ENCODE data around the gene NEMP1.
"Not testable (repeated sequence)": the region's sequence is repeated elsewhere in the genome, so short reads cannot be mapped to it uniquely, and the experiment has no call there.

The NEMP1 gene

DNA sequence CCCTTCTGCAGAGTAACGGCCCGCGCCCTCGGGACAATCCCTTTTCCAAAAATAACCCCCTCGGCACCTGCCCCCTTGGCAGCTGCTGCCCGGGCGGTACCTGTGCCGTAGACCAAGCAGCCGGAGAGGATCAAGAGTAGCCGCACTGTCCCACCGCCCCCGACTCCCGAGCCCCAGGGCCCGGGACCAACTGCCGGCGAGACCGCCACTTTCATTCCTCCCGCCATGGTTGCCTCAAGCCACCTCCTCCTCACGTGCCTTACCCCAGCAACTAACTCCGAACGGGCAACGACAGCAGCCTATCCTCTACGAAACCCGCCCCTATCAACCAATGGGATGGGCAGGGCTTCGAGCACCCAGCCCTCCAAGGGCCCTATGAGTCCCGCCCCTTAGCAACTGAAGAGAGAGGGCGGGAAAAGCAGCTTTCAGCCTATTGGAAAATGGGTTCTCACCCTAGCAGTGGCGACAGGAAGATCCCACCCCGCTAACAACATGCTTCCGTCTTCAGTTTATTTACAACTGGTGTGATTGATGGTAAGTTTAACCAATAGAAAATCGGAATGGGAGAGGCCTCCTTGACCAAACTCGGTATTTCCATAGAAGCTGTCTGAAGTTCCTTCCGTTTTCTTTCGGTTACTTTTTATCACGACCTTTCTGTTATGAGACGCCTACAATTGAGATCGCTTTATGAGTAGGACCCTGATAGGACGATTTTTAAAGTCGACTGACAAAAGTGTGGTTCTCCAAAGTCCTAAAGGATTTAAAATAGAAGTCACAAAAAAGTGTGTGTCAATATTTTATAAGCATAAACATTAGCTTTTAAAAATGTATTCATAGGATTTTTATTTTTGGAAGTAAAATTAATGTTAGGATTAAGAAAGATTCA is at the start of gene NEMP1:
NEMP1 (minus strand) TSS at position 273 of the 886 bp plus-strand sequence; CDS start at position 227, 46 bp downstream.
- peak; percentile 91 for DNase-seq (ENCODE audit: low read depth)

- peak; percentile 67 for DNase-seq (ENCODE audit: low read depth)
Observed at GRCh38 chr12:57127726-57128518, 49.3 kb upstream of the NEMP1 start, which contains the start of gene LRP1. LRP1 (plus strand) TSS chr12:57128483; CDS start chr12:57128965, 482 bp downstream.

- peak; percentile 12 for DNase-seq (ENCODE audit: low read depth)
Observed at GRCh38 chr12:57127101-57127725, 48.6 kb upstream of the NEMP1 start.

DNA sequence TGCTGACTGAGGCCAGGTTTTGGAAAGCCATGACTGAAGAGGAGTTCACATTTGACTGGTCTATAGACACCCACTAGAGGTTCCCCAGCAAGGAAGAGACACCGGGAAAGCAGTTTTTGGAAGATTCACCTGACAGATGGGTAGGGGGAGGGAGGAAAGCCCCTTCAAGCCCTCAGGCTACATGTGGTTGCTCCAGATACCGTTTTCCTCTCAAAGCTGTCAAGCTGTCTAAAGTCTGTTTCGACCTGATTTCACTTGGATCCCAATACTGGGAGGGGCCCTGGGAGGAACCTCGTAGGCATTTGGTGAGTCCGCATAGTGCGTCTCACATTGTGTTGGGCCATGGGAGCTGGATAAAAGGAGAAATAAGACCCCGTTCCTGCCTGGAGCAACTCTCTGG is 48.0 kb upstream of the NEMP1 start:
- DNase-seq (ENCODE audit: low read depth), result no peak

GRCh38 chr12:57126061-57126460 is 47.5 kb upstream of the NEMP1 start:
- no peak for DNase-seq (ENCODE audit: low read depth)

- peak; percentile 61 for DNase-seq (ENCODE audit: low read depth)
Observed at GRCh38 chr12:57124261-57124877, 45.8 kb upstream of the NEMP1 start.

GRCh38 chr12:57123813-57124212 is 45.2 kb upstream of the NEMP1 start:
- no peak for DNase-seq (ENCODE audit: low read depth)

- not testable (repeated sequence) for DNase-seq (ENCODE audit: low read depth)
Observed at GRCh38 chr12:57120718-57121117, 42.1 kb upstream of the NEMP1 start.

- no peak for DNase-seq (ENCODE audit: low read depth)
Observed at GRCh38 chr12:57119294-57120085, 40.9 kb upstream of the NEMP1 start.

- no peak for DNase-seq (ENCODE audit: low read depth)
Observed at GRCh38 chr12:57118711-57119271, 40.2 kb upstream of the NEMP1 start.

- no peak for DNase-seq (ENCODE audit: low read depth)
Observed at GRCh38 chr12:57116580-57117281, 38.1 kb upstream of the NEMP1 start.

DNA sequence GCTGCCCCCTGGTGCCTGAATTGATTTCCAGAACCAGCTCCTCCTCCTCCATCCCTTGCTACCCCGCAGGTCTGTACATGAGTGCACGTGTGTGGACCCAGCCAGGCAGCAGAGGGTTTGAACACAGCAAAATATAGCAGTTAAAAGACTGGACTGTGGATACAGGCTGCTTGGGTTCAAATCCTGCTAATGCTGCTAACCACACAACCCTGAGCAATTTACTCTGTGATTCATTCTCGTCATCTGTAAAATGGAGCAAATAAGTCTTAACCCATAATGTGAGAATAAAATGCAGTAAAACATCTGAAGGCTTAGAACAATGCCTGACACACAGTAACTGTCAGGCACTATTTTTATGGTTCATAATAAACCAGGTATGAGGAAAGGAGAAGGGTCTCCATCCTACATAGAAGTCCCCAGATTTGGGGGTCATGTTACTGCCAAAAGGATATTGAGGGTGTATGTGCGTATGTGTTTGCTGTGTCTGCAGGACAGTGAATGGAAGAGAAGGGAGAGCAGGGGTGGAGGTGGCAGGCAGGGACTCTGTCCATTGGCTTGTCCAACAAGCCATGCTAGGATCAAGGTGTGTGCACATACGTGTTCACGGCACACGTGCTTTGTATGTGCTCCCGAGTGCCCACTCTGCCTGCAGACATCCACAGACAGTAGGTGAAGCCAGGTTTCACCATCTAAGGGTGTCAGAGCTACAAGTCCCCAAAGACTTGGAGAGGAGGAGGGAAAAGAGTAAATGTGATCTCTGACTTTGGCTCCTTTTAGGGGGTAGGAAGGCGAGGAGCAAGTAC is 34.1 kb upstream of the NEMP1 start:
- DNase-seq (ENCODE audit: low read depth), result no peak

DNA sequence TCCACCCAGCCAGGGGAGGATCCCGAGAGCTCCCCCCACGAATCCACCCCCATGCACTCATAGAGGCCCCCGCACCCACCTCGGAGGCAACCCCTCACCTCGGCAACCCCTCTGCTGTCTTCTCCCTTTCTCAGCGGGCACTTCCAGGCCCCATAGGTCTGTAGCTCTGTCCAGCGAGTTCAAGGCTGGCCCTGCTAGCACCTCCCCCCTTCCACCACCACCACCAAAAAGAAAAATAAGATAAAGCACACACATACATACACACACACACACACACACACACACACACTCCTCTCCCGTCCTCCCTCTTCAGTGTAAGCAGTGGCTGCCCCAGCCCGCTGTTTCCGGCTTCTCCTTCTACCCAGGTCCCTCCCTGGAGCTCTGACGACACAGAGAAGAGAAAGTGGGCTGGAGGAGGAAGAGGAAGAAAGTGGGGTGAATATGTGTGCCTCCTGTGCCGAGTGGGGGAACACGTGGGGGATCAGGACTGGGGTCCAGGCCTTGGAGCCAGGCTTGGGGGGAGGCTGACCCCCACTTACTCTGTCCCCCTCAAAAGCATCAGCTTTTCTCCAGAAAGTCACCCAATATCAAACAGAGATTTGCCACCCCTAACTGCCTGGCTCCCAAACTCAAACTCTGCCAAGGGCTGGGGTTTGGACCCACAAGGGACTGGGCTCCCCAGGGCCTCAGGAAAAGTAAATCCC is 32.6 kb upstream of the NEMP1 start, which contains the start of gene STAT6:
STAT6 (minus strand) TSS at position 332 of the 704 bp plus-strand sequence. CDS start 3,084 bp downstream, outside the sequence.
- peak; percentile 68 for DNase-seq (ENCODE audit: low read depth)

- peak; percentile 64 for DNase-seq (ENCODE audit: low read depth)
Observed at GRCh38 chr12:57110104-57111030, 31.8 kb upstream of the NEMP1 start.

- no peak for DNase-seq (ENCODE audit: low read depth)
Observed at GRCh38 chr12:57109207-57110103, 30.9 kb upstream of the NEMP1 start.

- no peak for DNase-seq (ENCODE audit: low read depth)
Observed at GRCh38 chr12:57107456-57108155, 29.0 kb upstream of the NEMP1 start.

All from activated T-helper 9 cell treated with anti-CD3 and anti-CD28 coated beads, Interleukin-2, amount 50 U/mL, for 16 hours (primary cell).